Mucosa of stomach (tissue), 1 donor: ENCODE measurements around the gene ZNF202.
"Not testable (repeated sequence)": the region's sequence is repeated elsewhere in the genome, so short reads cannot be mapped to it uniquely, and the experiment has no call there.

Experiments
- H3K27me3 ChIP-seq: one replicate; pipeline ENCODE4 v1.7.0; 2013; ENCODE audit warnings: mild to moderate bottlenecking, low read length; ENCODE audit not compliant: control insufficient read depth, insufficient read depth
- H3K36me3 ChIP-seq: one replicate; pipeline ENCODE4 v1.7.0; 2013; ENCODE audit warnings: low read length; ENCODE audit not compliant: control insufficient read depth, insufficient read depth
- H3K4me1 ChIP-seq: one replicate; pipeline ENCODE4 v1.7.0; 2013; ENCODE audit warnings: mild to moderate bottlenecking, low read length; ENCODE audit not compliant: control insufficient read depth, insufficient read depth
- H3K4me3 ChIP-seq: one replicate; pipeline ENCODE4 v1.7.0; 2013; ENCODE audit warnings: low read length
- H3K9ac ChIP-seq: one replicate; pipeline ENCODE4 v1.7.0; 2013; ENCODE audit warnings: mild to moderate bottlenecking, low read length, moderate library complexity
- H3K9me3 ChIP-seq: one replicate; pipeline ENCODE4 v1.7.0; 2013; ENCODE audit warnings: mild to moderate bottlenecking, low read length, moderate library complexity; ENCODE audit not compliant: control insufficient read depth
- donor health status: Pancreatic carcinoma.

ZNF202 gene

GRCh38 chr11:123757976-123758375, 16.5 kb upstream of the ZNF202 start:
- H3K4me1 ChIP-seq = no peaks in the 10 kb centered on the region
- H3K27me3 ChIP-seq = no peaks in the 10 kb centered on the region
- no peaks in the 10 kb centered on the region for H3K36me3 ChIP-seq
- H3K9me3 ChIP-seq = no peaks in the 10 kb centered on the region
- no peak overlapping the region for H3K4me3 ChIP-seq
- no peak overlapping the region for H3K9ac ChIP-seq

- no peaks in the 10 kb centered on the region for H3K27me3 ChIP-seq
- H3K9me3 ChIP-seq = no peaks in the 10 kb centered on the region
- H3K4me3 ChIP-seq = no peak overlapping the region
- peaks cover 10% of the 10 kb centered on the region for H3K4me1 ChIP-seq
- H3K36me3 ChIP-seq = no peaks in the 10 kb centered on the region
- no peak overlapping the region for H3K9ac ChIP-seq
Measured at GRCh38 chr11:123755813-123756212, 14.4 kb upstream of the ZNF202 start.

- H3K4me1 ChIP-seq = peaks cover 10% of the 10 kb centered on the region
- no peaks in the 10 kb centered on the region for H3K36me3 ChIP-seq
- H3K9ac ChIP-seq = no peak overlapping the region
- no peaks in the 10 kb centered on the region for H3K27me3 ChIP-seq
- H3K9me3 ChIP-seq = no peaks in the 10 kb centered on the region
- no peak overlapping the region for H3K4me3 ChIP-seq
Measured at GRCh38 chr11:123755344-123755743, 13.9 kb upstream of the ZNF202 start.

- Histone ChIP-seq H3K4me3 (no peak within 1 kb of the TSS), H3K9me3 (no peaks in the 10 kb centered on the region), H3K36me3 (no peaks in the 10 kb centered on the region), H3K9ac (no peak within 1 kb of the TSS), H3K27me3 (no peaks in the 10 kb centered on the region), H3K4me1 (peaks cover 10% of the 10 kb centered on the region)
Measured at GRCh38 chr11:123754101-123754568, 12.7 kb upstream of the ZNF202 start, which contains the start of gene OR6X1. Gene OR6X1 (minus strand): TSS chr11:123754518. CDS start chr11:123754518, 0 bp downstream.

- no peak overlapping the region for H3K4me3 ChIP-seq
- H3K9ac ChIP-seq = no peak overlapping the region
- H3K9me3 ChIP-seq = no peaks in the 10 kb centered on the region
- H3K27me3 ChIP-seq = no peaks in the 10 kb centered on the region
- peaks cover 10% of the 10 kb centered on the region for H3K4me1 ChIP-seq
- H3K36me3 ChIP-seq = no peaks in the 10 kb centered on the region
Measured at GRCh38 chr11:123753110-123753509, 11.7 kb upstream of the ZNF202 start.

GRCh38 chr11:123751781-123752180, 10.3 kb upstream of the ZNF202 start:
- Histone ChIP-seq H3K9me3 (no peaks in the 10 kb centered on the region), H3K27me3 (no peaks in the 10 kb centered on the region), H3K9ac (no peak overlapping the region), H3K36me3 (no peaks in the 10 kb centered on the region), H3K4me3 (no peak overlapping the region), H3K4me1 (peaks cover 10% of the 10 kb centered on the region)

GRCh38 chr11:123748349-123748748, 6.9 kb upstream of the ZNF202 start:
- not testable (repeated sequence) for H3K36me3 ChIP-seq, H3K27me3 ChIP-seq, H3K4me3 ChIP-seq, H3K4me1 ChIP-seq, H3K9me3 ChIP-seq, H3K9ac ChIP-seq

- H3K9ac ChIP-seq = no peak overlapping the region
- no peaks in the 10 kb centered on the region for H3K9me3 ChIP-seq
- no peak overlapping the region for H3K4me3 ChIP-seq
- H3K27me3 ChIP-seq = no peaks in the 10 kb centered on the region
- H3K36me3 ChIP-seq = no peaks in the 10 kb centered on the region
- no peaks in the 10 kb centered on the region for H3K4me1 ChIP-seq
Measured at GRCh38 chr11:123745764-123746451, 4.4 kb upstream of the ZNF202 start.

- Histone ChIP-seq H3K9ac (no peak overlapping the region), H3K27me3 (no peaks in the 10 kb centered on the region), H3K9me3 (no peaks in the 10 kb centered on the region), H3K4me3 (no peak overlapping the region), H3K36me3 (no peaks in the 10 kb centered on the region), H3K4me1 (peaks cover 12% of the 10 kb centered on the region)
Measured at GRCh38 chr11:123742724-123743120, 1.3 kb upstream of the ZNF202 start.

- Histone ChIP-seq H3K27me3 (no peaks in the 10 kb centered on the region), H3K9ac (peak overlapping the region; percentile 83), H3K4me3 (peak overlapping the region; percentile 71), H3K4me1 (peaks cover 12% of the 10 kb centered on the region), H3K9me3 (no peaks in the 10 kb centered on the region), H3K36me3 (no peaks in the 10 kb centered on the region)
Measured at GRCh38 chr11:123742031-123742723, 717 bp upstream of the ZNF202 start.

- no peaks in the 10 kb centered on the region for H3K27me3 ChIP-seq
- H3K9ac ChIP-seq = peak overlapping the region; percentile 83
- H3K9me3 ChIP-seq = no peaks in the 10 kb centered on the region
- H3K36me3 ChIP-seq = no peaks in the 10 kb centered on the region
- peaks cover 12% of the 10 kb centered on the region for H3K4me1 ChIP-seq
- H3K4me3 ChIP-seq = peak overlapping the region; percentile 71
Measured at GRCh38 chr11:123740787-123741158, 687 bp downstream of the ZNF202 start.

- no peak overlapping the region for H3K9ac ChIP-seq
- H3K27me3 ChIP-seq = no peaks in the 10 kb centered on the region
- H3K4me3 ChIP-seq = no peak overlapping the region
- peaks cover 3% of the 10 kb centered on the region for H3K36me3 ChIP-seq
- H3K9me3 ChIP-seq = no peaks in the 10 kb centered on the region
- peaks cover 12% of the 10 kb centered on the region for H3K4me1 ChIP-seq
Measured at GRCh38 chr11:123738374-123738773, 3.1 kb downstream of the ZNF202 start.
